Mammary epithelial cell (primary cell): Measurements from ENCODE around the gene HUWE1.

Experiments
- CTCF ChIP-seq, 2 donors: IDR thresholded peaks in 1 of 2; conservative IDR thresholded peaks in 1 of 2; 2 replicates each; pipeline ENCODE4 v1.5.1; 2011 to 2012; ENCODE audit warnings: inconsistent platforms in 2 of 2, low read length in 2 of 2, mild to moderate bottlenecking in 2 of 2, control low read depth in 1 of 2, low read depth in 1 of 2; ENCODE audit not compliant: insufficient read depth in 1 of 2; ENCODE audit errors: extremely low read depth in 1 of 2
- EZH2 ChIP-seq: IDR thresholded peaks from 2 replicates; pipeline ENCODE4 v1.6.1; 2012; ENCODE audit warnings: low read length, inconsistent platforms, borderline replicate concordance

GRCh38 chrX:53683556-53684414 is 2.7 kb downstream of the HUWE1 start:
- no peak for TF ChIP-seq CTCF (conservative IDR thresholded peaks at IDR 0.05 in 1 of 2, IDR thresholded peaks at IDR 0.05 in 1 of 2; ENCODE audit: extremely low read depth in 1 of 2, insufficient read depth in 1 of 2, low read depth in 1 of 2, low read length in 2 of 2)
- TF ChIP-seq EZH2: no peak
